CD14-positive monocyte (primary cell): ENCODE measurements around the gene CENPI. TPM values are rescaled to one million over a fixed set of nuclear protein-coding genes. Genes with fewer than 3 reads are reported as not detected.

Experiments used
- DNase-seq, 3 donors: peaks; one replicate each; pipeline ENCODE4 v3.0.0-alpha.2; 2011 to 2022
- H2AFZ ChIP-seq: 2 replicates; pipeline ENCODE4 v1.6.0; 2012; ENCODE audit warnings: mild to moderate bottlenecking, low read depth, low read length, inconsistent platforms; ENCODE audit not compliant: insufficient read depth, poor library complexity, severe bottlenecking
- H3K27ac ChIP-seq, 2 donors: 1 replicate in 1 of 2; 2 replicates in 1 of 2; pipeline ENCODE4 v1.5.1; 2012 to 2013; ENCODE audit warnings: low read length in 2 of 2, control low read depth in 1 of 2, inconsistent platforms in 1 of 2, low read depth in 1 of 2, mild to moderate bottlenecking in 1 of 2
- H3K27me3 ChIP-seq, 2 donors: one replicate each; pipeline versions ENCODE4 v1.6.0 to v1.6.1; 2011 to 2013; ENCODE audit warnings: low read length in 2 of 2; ENCODE audit not compliant: control insufficient read depth in 2 of 2, insufficient read depth in 2 of 2
- H3K36me3 ChIP-seq, 2 donors: replicated peaks in 1 of 2; 1 replicate in 1 of 2; 2 replicates in 1 of 2; pipeline versions ENCODE4 v1.5.1 to v1.6.1; 2012 to 2013; ENCODE audit warnings: low read length in 2 of 2, control low read depth in 1 of 2, inconsistent platforms in 1 of 2, mild to moderate bottlenecking in 1 of 2; ENCODE audit not compliant: insufficient read depth in 2 of 2, control insufficient read depth in 1 of 2
- H3K4me1 ChIP-seq, 2 donors: 1 replicate in 1 of 2; 2 replicates in 1 of 2; pipeline versions ENCODE4 v1.5.1 to v1.6.1; 2012 to 2013; ENCODE audit warnings: low read length in 2 of 2, control low read depth in 1 of 2, inconsistent platforms in 1 of 2, mild to moderate bottlenecking in 1 of 2, moderate library complexity in 1 of 2; ENCODE audit not compliant: insufficient read depth in 2 of 2, control insufficient read depth in 1 of 2
- H3K4me2 ChIP-seq: replicated peaks from 2 replicates; pipeline ENCODE3; 2012; ENCODE audit warnings: low read length, moderate library complexity, mild to moderate bottlenecking; ENCODE audit not compliant: poor library complexity, severe bottlenecking; ENCODE audit errors: extremely low read depth
- H3K4me3 ChIP-seq, 3 experiments: fragments of 200-600 bp in 1 of 3; sonication (generic) in 1 of 3; replicated peaks in 1 of 3; 1 replicate in 2 of 3; 2 replicates in 1 of 3; pipeline ENCODE4 v1.5.1; 2011 to 2013; ENCODE audit warnings: low read length in 3 of 3, mild to moderate bottlenecking in 3 of 3, control low read depth in 2 of 3, low read depth in 2 of 3, inconsistent platforms in 1 of 3, moderate library complexity in 1 of 3
- H3K79me2 ChIP-seq: 2 replicates; pipeline ENCODE4 v1.6.0; 2012; ENCODE audit warnings: mild to moderate bottlenecking, control low read depth, inconsistent platforms, low read length, moderate library complexity; ENCODE audit not compliant: insufficient read depth
- H3K9ac ChIP-seq: 2 replicates; pipeline ENCODE4 v1.6.0; 2017; ENCODE audit warnings: low read length, mild to moderate bottlenecking; ENCODE audit not compliant: insufficient read depth, poor library complexity, severe bottlenecking
- H3K9me3 ChIP-seq, 2 donors: replicated peaks in 1 of 2; 1 replicate in 1 of 2; 2 replicates in 1 of 2; pipeline versions ENCODE4 v1.5.1 to v1.6.1; 2012 to 2013; ENCODE audit warnings: low read length in 2 of 2, control low read depth in 1 of 2; ENCODE audit not compliant: control insufficient read depth in 1 of 2, insufficient read depth in 1 of 2
- H4K20me1 ChIP-seq: 2 replicates; pipeline ENCODE4 v1.6.0; 2012; ENCODE audit warnings: mild to moderate bottlenecking, low read length, control low read depth, moderate library complexity; ENCODE audit not compliant: insufficient read depth
- H3K27ac Mint-ChIP-seq, 7 donors: one replicate each; pipeline ENCODE4 v1.8.0; 2020; ENCODE audit warnings: mild to moderate bottlenecking in 7 of 7, mixed read lengths in 7 of 7, moderate library complexity in 6 of 7, inconsistent platforms in 2 of 7
- H3K27me3 Mint-ChIP-seq, 3 donors: one replicate each; pipeline ENCODE4 v1.8.0; 2021 to 2022; ENCODE audit warnings: low read depth in 3 of 3, mild to moderate bottlenecking in 3 of 3, mixed read lengths in 3 of 3, moderate library complexity in 3 of 3, inconsistent platforms in 1 of 3
- H3K36me3 Mint-ChIP-seq, 2 donors: one replicate each; pipeline ENCODE4 v1.8.0; 2020; ENCODE audit warnings: mixed read lengths in 2 of 2, inconsistent platforms in 1 of 2, mild to moderate bottlenecking in 1 of 2
- H3K4me1 Mint-ChIP-seq: one replicate; pipeline ENCODE4 v1.8.0; 2020; ENCODE audit warnings: mild to moderate bottlenecking, mixed read lengths
- H3K4me3 Mint-ChIP-seq, 2 donors: one replicate each; pipeline ENCODE4 v1.8.0; 2020; ENCODE audit warnings: mild to moderate bottlenecking in 2 of 2, mixed read lengths in 2 of 2, moderate library complexity in 1 of 2
- H3K9me3 Mint-ChIP-seq, 7 donors: one replicate each; pipeline ENCODE4 v1.8.0; 2020 to 2022; ENCODE audit warnings: mixed read lengths in 7 of 7, mild to moderate bottlenecking in 6 of 7, moderate library complexity in 6 of 7, inconsistent platforms in 2 of 7
- CTCF ChIP-seq: fragments of 200-600 bp; IDR thresholded peaks from one replicate; pipeline ENCODE4 v1.8.0; 2022; ENCODE audit warnings: antibody characterized with exemption, mild to moderate bottlenecking
- WGBS: methylation state at CpG from one replicate; pipeline ENCODE4 v1.1.5; 2013; ENCODE audit warnings: missing lambda C conversion rate; ENCODE audit not compliant: insufficient coverage; 5-methylcytosine and 5-hydroxymethylcytosine counted together
- intact Hi-C, 2 donors: fragments of 100-400 bp; cut with micrococcal nuclease; formaldehyde crosslinking; loops; one replicate each; pipeline versions ENCODE4 v1.15.0 to v1.15.1; 2023
- polyA plus RNA-seq, 3 donors: library from polyadenylated mRNA; depleted of rRNA in 1 of 3; unstranded in 2 of 3; stranded (reverse) in 1 of 3; fragments of 300-500 nt in 2 of 3; fragments of >200 nt in 1 of 3; fragmentation: Illumina TruSeq in 2 of 3; gene quantifications; 1 replicate in 2 of 3; 2 replicates in 1 of 3; pipeline ENCODE4 v1.2.3, GENCODE V29; 2012 to 2021

CENPI gene
- polyA plus RNA-seq, 3 donors: 0.07 to 0.17 TPM; not detected in 1

GRCh38 chrX:101136235-101136634 lies 38.2 kb downstream of the CENPI start:
- no peaks in the 10 kb centered on the region for H3K27me3 ChIP-seq
- DNase-seq: no peak
- H3K4me3 ChIP-seq: no peak overlapping the region
- H3K36me3 ChIP-seq: peaks cover 5 to 37% of the 10 kb centered on the region in 2 donors
- H3K4me3 Mint-ChIP-seq: no peak overlapping the region
- no peak overlapping the region for H3K27ac Mint-ChIP-seq
- no peak overlapping the region for H2AFZ ChIP-seq
- no peaks in the 10 kb centered on the region for H3K79me2 ChIP-seq
- H3K4me2 ChIP-seq: no peak overlapping the region
- H3K4me1 Mint-ChIP-seq: no peaks in the 10 kb centered on the region
- H3K9me3 Mint-ChIP-seq: peaks cover 0 to 2% (median 0%) of the 10 kb centered on the region in 7 donors
- no peaks in the 10 kb centered on the region for H3K9me3 ChIP-seq
- WGBS: no CpG with 5 or more reads among the region's 2 CpGs
- no peaks in the 10 kb centered on the region for H4K20me1 ChIP-seq
- no peak overlapping the region for H3K9ac ChIP-seq
- H3K27ac ChIP-seq: no peak overlapping the region
- no peak for TF ChIP-seq CTCF
- intact Hi-C loops: no loop called here
- H3K27me3 Mint-ChIP-seq: peaks cover 0 to 3% (median 0%) of the 10 kb centered on the region in 3 donors
- H3K4me1 ChIP-seq: no peaks in the 10 kb centered on the region
- peaks cover 37% of the 10 kb centered on the region in 2 donors for H3K36me3 Mint-ChIP-seq

Other genes with a start within 250 kb of the CENPI start
- not detected for gene NOX1, start 223.8 kb upstream of the CENPI start, polyA plus RNA-seq
- not detected for gene XKRX, start 169.3 kb upstream of the CENPI start, polyA plus RNA-seq
- gene ARL13A, start 128.5 kb upstream of the CENPI start, polyA plus RNA-seq: not detected
- 10 to 100 TPM; 10.5 to 13.3 (median 13.0) TPM for gene TRMT2B, start 46.1 kb upstream of the CENPI start, polyA plus RNA-seq
- not detected for gene TMEM35A, start 19.3 kb upstream of the CENPI start, polyA plus RNA-seq
- not detected for gene DRP2, start 121.6 kb downstream of the CENPI start, polyA plus RNA-seq
- gene TAF7L, start 193.1 kb downstream of the CENPI start, polyA plus RNA-seq: not detected